Measurements from ENCODE around the gene ADH5. TPM values are rescaled to one million over a fixed set of nuclear protein-coding genes. Genes with fewer than 3 reads are reported as not detected.

The ADH5 gene
- total RNA-seq, 1 experiment from 2014 or later = 161 TPM

DNA sequence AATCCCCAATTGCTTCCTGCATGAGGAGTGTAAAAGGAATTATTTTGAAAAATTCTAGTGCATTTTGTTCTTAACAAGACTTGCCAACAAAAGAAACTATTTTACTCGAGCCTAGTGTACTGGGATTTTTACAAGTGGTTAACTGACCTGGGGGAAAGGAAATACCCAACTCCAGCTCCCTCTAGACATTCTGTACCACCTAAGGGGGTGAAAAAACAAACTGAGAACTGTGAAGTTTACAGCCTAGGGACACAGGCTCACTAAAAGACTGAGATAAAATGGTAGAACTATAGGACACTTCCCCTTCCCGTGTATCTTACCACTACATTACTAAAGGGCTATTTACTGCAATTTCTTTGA lies 2.6 kb upstream of the ADH5 start:
- Mint-ChIP-seq H3K36me3 (ENCODE audit: insufficient read depth, unreplicated experiment) (peaks cover 4% of the 10 kb centered on the region), H3K4me3 (ENCODE audit: unreplicated experiment) (peak overlapping the region; percentile 98), H3K9me3 (ENCODE audit: unreplicated experiment) (no peaks in the 10 kb centered on the region), H3K27me3 (ENCODE audit: insufficient read depth, unreplicated experiment) (no peaks in the 10 kb centered on the region), H3K27ac (ENCODE audit: unreplicated experiment) (peak overlapping the region; percentile 98), H3K4me1 (ENCODE audit: low read depth, unreplicated experiment) (peaks cover 27% of the 10 kb centered on the region)
- Histone ChIP-seq H3K36me3 (ENCODE audit: control insufficient read depth, insufficient read depth, low read length) (no peaks in the 10 kb centered on the region), H3K9me3 (no peaks in the 10 kb centered on the region), H3K27me3 (replicated peaks; ENCODE audit: control insufficient read depth, insufficient read depth, low read length) (no peaks in the 10 kb centered on the region), H3K4me1 (peaks cover 12% of the 10 kb centered on the region), H3K4me3 (ENCODE audit: low read depth, low read length) (no peak overlapping the region)
- CTCF ChIA-PET = no interaction called here
- intact Hi-C loops (cut with micrococcal nuclease; ENCODE audit: unreplicated experiment) = no loop called here
- TF ChIP-seq, protein P1, sequence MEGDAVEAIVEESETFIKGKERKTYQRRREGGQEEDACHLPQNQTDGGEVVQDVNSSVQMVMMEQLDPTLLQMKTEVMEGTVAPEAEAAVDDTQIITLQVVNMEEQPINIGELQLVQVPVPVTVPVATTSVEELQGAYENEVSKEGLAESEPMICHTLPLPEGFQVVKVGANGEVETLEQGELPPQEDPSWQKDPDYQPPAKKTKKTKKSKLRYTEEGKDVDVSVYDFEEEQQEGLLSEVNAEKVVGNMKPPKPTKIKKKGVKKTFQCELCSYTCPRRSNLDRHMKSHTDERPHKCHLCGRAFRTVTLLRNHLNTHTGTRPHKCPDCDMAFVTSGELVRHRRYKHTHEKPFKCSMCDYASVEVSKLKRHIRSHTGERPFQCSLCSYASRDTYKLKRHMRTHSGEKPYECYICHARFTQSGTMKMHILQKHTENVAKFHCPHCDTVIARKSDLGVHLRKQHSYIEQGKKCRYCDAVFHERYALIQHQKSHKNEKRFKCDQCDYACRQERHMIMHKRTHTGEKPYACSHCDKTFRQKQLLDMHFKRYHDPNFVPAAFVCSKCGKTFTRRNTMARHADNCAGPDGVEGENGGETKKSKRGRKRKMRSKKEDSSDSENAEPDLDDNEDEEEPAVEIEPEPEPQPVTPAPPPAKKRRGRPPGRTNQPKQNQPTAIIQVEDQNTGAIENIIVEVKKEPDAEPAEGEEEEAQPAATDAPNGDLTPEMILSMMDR (IDR thresholded peaks at IDR 0.05; ENCODE audit: insufficient read depth in 1 of 2, low read depth in 1 of 2, low read length in 1 of 2, severe bottlenecking in 1 of 2, unreplicated experiment in 1 of 2) = no peak
- DNase-seq = no peak
- POLR2A ChIA-PET = no interaction called here
- BruUV-seq (replicated peaks) = no TSS peak

DNA sequence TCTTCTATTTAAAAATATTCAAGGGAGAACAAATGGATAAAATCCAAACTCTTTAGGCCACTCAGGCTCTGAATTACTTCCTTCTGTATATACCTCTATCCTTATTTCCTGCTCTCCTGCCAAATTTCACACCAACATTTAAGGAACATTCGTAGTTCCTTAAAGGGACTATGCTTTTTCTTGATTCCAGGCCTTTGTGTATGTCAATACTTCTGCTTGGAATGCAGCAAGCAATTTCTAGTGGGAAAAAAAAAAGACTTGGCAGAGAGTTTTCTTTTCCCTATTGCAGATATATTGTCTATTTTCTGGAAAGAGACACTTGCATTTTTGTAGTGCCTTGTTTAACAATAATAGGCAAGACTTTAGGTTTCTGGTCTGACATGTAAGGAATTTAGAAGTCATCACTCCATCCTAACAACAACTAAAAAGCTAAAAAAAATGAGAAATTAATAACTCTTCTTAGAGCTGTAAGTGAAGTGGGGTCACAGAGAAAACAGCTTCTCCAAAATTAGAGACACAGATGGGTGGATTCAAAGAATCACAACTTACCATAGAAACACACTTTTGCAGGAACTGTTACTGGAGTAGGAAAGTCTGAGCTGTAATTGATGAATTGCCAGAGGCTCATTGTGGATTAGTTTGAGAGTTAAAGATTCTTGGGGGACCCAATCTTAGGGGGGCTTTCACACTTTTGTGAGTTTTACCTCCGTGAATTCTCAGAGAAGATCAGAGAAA lies 2.1 kb upstream of the ADH5 start:
- Mint-ChIP-seq H3K36me3 (ENCODE audit: insufficient read depth, unreplicated experiment) (peaks cover 8% of the 10 kb centered on the region), H3K4me1 (ENCODE audit: low read depth, unreplicated experiment) (peaks cover 29% of the 10 kb centered on the region), H3K9me3 (ENCODE audit: unreplicated experiment) (no peaks in the 10 kb centered on the region), H3K27me3 (ENCODE audit: insufficient read depth, unreplicated experiment) (no peaks in the 10 kb centered on the region), H3K4me3 (ENCODE audit: unreplicated experiment) (peak overlapping the region; percentile 98), H3K27ac (ENCODE audit: unreplicated experiment) (peak overlapping the region; percentile 98)
- TF ChIP-seq, protein P1 (IDR thresholded peaks at IDR 0.05; ENCODE audit: insufficient read depth in 1 of 2, low read depth in 1 of 2, low read length in 1 of 2, severe bottlenecking in 1 of 2, unreplicated experiment in 1 of 2) = no peak
- BruUV-seq (replicated peaks) = no TSS peak
- no peak overlapping the region for H3K4me3 ChIP-seq (ENCODE audit: low read depth, low read length)
- POLR2A ChIA-PET = no interaction called here
- CTCF ChIA-PET = no interaction called here
- intact Hi-C loops (cut with micrococcal nuclease; ENCODE audit: unreplicated experiment) = no loop called here
- peaks cover 13% of the 10 kb centered on the region for H3K4me1 ChIP-seq
- H3K9me3 ChIP-seq = no peaks in the 10 kb centered on the region
- no peaks in the 10 kb centered on the region for H3K36me3 ChIP-seq (ENCODE audit: control insufficient read depth, insufficient read depth, low read length)
- no peaks in the 10 kb centered on the region for H3K27me3 ChIP-seq (replicated peaks; ENCODE audit: control insufficient read depth, insufficient read depth, low read length)
- DNase-seq = no peak

DNA sequence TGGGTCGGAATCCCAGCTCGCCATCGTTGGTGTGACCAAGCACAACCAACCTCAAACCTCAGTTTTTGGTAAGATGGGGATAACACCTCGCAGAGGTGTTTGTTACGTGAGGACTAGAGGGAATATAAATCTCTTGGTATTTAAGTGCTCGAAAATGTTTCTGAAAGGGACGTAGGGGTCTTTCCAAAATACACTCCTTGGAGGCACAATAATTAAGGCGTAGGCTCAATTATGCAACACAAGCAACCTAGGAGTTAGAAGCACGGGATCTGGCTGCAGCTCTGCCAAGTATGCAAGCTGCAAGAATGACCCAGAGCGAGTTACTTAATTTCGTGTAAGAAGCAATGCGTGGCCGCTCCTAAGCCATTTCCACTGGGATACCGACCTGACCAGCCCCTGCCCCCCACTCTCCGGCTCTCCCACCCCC lies 552 bp downstream of the ADH5 start:
- peaks cover 5% of the 10 kb centered on the region; the same call in 1 of the 2 replicates for H3K36me3 ChIP-seq (ENCODE audit: control insufficient read depth, insufficient read depth, low read length)
- TF ChIP-seq, protein P1 (IDR thresholded peaks at IDR 0.05; ENCODE audit: insufficient read depth in 1 of 2, low read depth in 1 of 2, low read length in 1 of 2, severe bottlenecking in 1 of 2, unreplicated experiment in 1 of 2) = no peak
- H3K27ac Mint-ChIP-seq (ENCODE audit: unreplicated experiment) = peak overlapping the region; percentile 98
- peaks cover 13% of the 10 kb centered on the region for H3K4me1 ChIP-seq
- BruUV-seq (replicated peaks) = TSS peak; percentile 70
- H3K36me3 Mint-ChIP-seq (ENCODE audit: insufficient read depth, unreplicated experiment) = peaks cover 33% of the 10 kb centered on the region
- peak overlapping the region; percentile 98 for H3K4me3 Mint-ChIP-seq (ENCODE audit: unreplicated experiment)
- no peaks in the 10 kb centered on the region for H3K9me3 Mint-ChIP-seq (ENCODE audit: unreplicated experiment)
- peak; percentile 47 to 51 for DNase-seq
- peaks cover 29% of the 10 kb centered on the region for H3K4me1 Mint-ChIP-seq (ENCODE audit: low read depth, unreplicated experiment)
- no peaks in the 10 kb centered on the region for H3K9me3 ChIP-seq
- peak overlapping the region; percentile 83 for H3K4me3 ChIP-seq (ENCODE audit: low read depth, low read length)
- no peaks in the 10 kb centered on the region for H3K27me3 Mint-ChIP-seq (ENCODE audit: insufficient read depth, unreplicated experiment)
- POLR2A ChIA-PET = interaction anchor here (0.6 to 1.5 kb wide), 2 partner anchors 93 to 131 kb away, joined by 3 to 8 read pairs; partner anchors contain the start of genes ADH6 and METAP1
- no peaks in the 10 kb centered on the region for H3K27me3 ChIP-seq (replicated peaks; ENCODE audit: control insufficient read depth, insufficient read depth, low read length)
- intact Hi-C loops (cut with micrococcal nuclease; ENCODE audit: unreplicated experiment) = no loop called here
- CTCF ChIA-PET = interaction anchor here (1.5 to 1.7 kb wide), 2 partner anchors 93 to 375 kb away, joined by 9 to 14 read pairs; partner anchors contain the start of gene METAP1
